GM19455 (cell line): ENCODE measurements around the gene ARL4D.
"Not testable (repeated sequence)": the region's sequence is repeated elsewhere in the genome, so short reads cannot be mapped to it uniquely, and the experiment has no call there.

Source experiments
- ATAC-seq: cut with Tn5 transposase; IDR thresholded peaks from one replicate; pipeline ENCODE4 v1.9.1; 2021; ENCODE audit not compliant: unreplicated experiment

Gene ARL4D, protein sequence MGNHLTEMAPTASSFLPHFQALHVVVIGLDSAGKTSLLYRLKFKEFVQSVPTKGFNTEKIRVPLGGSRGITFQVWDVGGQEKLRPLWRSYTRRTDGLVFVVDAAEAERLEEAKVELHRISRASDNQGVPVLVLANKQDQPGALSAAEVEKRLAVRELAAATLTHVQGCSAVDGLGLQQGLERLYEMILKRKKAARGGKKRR

DNA sequence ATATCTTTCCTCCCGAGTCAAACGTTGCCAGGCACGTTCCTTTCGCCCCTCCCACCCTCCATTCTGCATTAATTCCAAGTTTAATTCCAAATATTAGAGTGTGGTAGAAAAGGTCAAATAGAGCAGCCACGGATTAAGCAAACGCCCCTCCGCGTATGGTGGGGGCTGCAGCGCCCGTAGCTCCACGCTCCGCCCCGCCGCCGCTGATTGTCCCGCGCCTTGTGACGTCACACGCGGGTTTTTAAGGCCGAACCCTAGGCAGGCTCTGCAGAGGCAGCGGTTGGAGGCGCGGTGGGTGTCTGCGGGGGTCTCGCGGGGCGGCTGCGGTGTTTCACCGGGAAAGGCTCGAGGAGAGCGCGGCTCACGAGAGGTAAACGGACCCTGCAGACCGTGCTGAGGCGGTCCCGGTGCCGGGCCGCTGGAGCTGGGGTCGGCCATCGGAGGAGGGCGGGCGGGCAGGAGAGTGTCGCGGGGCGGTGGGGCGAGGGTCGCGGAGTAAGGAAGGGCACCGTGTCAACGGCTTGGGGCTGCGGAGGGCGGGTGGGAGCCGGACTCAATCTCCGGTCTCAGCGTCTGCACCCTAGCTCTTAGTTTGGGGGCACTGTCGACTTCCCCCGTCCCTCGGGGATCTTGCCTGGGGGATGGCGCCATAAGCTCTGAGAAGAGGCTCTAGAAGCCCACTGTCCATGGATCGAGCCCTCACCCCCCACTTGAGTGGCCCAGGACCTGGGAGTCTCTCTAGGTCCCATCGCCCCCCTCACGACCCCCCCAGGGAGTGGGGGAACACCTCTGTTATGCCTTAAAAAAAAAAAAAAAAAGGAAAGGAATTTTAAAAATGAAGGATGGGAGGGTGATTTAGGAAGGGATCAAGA, at the start of gene ARL4D:
ARL4D (plus strand) TSS at position 270 of the 872 bp plus-strand sequence. CDS start 740 bp downstream, outside the sequence.
- no peak for ATAC-seq

DNA sequence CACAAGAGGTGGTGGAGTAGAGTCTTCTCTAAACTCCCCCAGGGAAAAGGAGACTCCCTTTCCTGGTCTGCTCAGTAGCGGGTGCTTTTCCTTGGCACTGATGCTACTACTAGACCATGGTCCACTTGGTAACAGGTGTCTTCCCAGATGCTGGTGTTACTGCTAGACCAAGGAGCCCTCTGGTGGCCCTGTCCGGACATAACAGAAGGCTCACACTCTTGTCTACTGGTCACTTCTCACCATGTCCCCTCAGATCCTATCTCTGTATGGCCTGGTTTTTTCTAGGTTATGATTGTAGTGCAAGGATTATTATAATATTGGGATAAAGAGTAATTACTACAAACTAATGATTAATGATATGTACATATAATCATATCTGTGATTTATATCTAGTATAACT, 49.7 kb upstream of the ARL4D start:
- no peak for ATAC-seq

DNA sequence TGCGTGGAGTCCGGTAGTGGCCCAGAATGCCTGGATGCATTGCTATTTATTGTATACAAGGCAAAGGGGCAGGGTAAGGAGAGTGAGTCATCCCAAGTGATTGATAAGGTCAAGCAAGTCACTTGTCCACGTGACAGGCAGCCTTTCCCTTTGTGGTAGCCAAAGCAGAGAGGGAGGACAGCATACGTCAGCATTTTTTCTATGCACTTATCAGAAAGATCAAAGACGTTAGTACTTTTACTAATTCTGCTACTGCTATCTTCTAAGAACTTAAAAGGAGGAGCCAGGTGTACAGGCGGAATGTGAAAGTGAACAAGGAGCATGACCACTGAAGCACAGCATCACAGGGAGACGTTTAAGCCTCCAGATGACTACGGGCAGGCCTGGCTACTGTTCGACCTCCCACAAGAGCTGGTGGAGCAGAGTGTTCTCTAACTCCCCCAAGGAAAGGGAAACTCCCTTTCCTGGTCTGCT, 47.9 kb upstream of the ARL4D start:
- ATAC-seq: no peak

DNA sequence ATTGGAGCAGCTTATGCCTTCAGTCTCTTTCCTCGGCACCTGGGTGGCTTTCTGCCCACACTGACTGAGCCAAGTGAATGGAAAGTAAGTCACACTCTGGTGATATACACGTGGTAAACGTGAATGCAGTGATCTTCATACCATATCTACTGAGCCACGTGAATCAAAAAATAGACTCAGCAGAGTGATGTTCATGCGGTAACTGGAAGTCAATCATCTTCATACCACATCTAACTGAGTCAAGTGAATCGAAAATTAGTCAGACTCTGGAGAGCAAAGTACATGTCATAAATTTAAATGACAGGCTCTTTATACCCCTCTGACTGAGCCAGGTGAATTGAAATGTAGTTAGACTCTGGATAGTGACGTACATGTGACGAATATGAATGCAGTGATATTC, 47.1 kb upstream of the ARL4D start:
- no peak for ATAC-seq

DNA sequence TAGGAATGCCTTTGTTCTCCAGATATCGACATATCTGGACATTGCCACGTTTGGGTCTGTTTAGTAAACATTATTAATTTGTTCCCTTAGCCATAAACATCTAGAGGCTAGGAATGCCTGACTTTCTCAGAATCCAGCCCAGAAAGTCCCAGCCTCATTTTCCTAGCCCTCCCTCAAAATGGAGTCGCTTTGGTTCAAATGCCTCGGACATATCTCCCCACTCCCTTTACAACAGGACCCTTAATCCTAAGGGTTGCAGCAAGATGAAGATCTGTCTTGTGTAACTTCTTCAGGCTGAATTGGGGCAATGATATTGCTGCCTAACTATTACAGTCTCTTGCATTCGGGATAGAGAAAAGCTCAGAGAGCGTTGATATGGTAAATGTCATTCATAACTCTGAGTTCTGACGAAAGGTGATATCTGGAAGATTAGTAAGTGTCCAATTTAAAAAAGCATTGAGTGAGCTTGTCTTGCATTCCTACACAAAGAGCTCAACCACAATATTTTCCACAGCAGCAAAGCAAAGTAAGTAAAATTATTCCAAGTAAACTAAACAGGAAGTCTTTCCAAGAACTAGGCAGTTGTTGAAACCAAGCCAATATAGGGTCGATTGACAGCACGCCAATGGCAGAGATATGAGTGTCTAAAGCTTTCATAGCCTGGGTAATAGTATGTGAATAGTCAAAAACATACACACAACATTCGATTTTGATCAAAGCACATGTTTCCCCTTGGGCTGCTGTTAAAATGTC, 46.0 kb upstream of the ARL4D start:
- ATAC-seq: no peak

DNA sequence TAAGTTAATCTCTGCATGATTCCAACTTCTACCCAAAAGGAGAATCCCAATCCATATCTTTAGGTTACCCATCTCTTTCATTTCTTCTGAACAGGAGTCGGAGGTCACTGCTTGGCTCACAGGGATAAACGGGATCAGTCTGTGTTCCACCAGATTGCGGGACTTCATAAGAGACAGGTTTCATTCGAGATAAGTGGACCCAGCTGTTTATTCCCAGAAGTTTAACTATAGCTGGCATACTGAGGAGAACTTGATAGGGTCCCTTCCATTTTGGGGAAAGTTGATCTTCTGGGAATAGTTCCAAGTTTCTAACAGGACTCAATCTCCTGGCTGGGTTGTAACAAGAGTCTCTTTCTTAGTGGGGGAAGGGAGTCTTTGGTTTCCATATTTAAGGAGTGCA, 45.4 kb upstream of the ARL4D start:
- no peak for ATAC-seq

DNA sequence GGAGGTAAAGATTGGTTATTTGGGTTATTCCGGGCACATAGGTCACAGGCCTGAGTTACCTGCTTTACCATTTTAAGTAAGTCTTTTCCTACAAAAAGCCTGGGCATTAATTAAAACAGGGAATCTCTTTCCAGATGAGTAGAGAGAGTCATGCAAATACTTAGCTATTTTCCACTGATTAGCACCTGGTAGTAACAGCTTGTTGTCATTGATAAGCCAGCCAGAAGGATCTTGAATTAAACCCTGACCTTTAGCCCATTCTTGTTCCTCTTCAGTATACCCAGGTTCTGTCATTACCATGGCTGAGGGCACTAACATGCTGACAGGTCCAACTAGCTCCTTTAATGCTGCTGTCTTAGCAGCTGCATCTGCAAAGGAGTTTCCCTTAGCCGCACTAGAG, 44.4 kb upstream of the ARL4D start:
- no peak for ATAC-seq

DNA sequence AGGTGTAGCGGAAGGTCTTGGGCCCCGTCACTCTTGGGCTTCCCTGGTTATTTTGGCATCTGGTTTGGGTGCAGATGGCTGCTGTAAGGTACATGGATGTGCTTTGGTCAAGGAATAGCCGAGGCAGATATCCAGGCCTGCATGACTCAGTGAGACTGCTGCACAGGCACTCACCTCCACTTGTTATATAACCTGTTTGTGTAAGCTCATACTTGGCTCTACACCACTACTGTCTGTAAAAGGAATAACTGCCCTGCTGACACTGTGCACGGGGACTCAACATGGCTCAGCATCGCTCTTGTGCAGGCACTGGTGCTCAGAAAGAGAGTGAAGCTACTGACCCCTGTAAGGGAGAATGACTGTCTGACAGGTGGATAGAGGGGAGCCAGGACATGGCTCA, 42.3 kb upstream of the ARL4D start:
- ATAC-seq: no peak

DNA sequence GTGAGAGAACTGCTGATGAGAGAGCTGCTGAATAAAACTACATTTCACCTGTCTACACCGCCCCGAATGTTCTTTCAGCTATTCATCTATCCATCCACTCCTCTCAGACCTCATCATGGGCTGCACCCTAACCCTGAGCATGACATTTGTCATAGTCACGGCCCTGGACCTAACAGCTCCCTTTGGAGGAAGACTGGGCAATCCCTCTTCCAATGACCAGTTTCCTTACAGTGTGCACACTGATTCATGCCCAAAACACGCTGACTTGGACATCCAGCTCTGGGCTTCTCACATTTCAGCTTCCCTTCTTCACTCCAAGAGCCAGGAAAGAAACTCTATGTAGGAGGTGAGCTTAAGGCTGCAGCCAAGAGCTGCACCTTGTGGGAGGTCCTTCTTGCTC, 41.8 kb upstream of the ARL4D start:
- ATAC-seq: no peak

DNA sequence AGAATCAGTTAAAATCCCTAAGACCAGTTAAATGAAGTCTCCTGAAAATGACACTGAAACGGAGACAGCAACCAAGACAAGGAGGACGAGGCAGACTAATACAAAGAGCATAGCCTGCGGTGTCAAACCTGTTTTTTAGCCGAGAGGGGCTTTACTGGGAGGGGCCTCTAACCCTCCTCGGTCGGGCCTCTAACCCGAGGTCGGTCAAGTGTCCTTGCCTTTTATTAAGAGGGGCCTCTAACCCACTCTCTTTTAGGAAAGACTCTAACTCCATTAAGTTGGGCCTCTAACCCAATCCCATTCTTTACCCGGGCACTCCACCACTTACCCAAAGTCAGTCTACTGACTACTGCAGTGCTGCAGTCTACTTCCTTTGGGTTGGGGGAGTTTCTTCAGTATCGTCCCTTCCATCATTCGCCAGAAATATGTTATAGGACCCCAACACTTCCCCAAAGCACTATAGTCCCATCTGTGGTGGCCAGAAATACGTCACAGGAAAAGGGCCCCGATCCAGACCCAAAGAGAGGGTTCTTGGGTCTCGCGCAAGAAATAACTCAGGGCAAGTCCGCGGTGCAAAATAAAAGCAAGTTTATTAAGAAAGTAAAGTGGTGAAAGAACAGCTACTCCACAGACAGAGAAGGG, 39.2 kb upstream of the ARL4D start:
- no peak for ATAC-seq

DNA sequence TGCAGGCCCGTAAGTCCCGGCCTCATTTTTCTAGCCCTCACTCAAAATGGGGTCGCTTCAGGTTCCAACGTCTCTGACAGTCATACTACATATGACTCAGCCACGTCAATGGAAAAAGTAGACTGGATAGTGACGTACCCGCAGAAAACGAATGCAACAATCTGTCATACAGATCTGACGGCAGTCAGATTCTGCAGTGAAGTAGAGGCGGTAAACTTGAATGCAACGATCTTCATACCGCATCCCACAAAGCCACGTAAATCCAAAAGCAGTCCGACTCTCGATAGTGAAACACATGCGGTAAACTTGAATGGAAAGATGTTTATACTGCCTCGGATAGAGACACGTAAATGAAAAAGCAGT, 38.4 kb upstream of the ARL4D start:
- ATAC-seq: no peak

DNA sequence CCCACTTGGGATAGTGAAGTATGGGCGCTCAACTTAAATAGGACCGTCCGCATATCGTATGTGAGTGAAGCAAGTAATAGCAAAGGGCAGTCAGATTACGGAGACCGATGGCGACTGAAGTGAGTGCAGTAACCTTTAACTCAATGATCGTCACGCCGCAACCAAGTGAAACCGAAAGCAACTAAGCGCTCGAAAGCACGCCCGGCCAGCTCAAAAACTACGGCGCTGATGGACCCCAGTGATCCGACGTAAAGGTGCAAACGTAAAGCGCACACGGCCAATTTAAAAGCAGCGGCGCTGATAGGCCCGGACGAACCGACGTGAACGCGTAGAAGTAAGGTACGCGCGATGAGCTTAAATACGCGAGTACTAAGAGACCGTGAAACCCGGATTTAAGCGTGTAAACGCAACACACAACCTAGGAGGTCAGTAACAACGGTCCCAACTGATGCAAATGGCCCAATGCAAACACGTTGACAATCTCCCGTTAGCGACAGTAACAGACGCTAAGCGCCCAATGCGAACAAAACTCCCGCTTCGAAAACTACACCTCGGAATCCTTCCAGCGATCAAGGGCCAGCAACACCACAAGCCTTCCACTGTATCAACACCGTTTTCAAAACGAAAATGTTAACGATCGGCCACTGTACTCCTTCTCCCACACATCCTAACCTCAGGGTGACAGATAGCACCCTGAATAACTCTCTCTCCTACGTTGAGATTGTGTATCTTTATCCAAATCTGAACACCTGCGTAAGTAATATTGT, 37.9 kb upstream of the ARL4D start:
- peak; percentile 74 for ATAC-seq

DNA sequence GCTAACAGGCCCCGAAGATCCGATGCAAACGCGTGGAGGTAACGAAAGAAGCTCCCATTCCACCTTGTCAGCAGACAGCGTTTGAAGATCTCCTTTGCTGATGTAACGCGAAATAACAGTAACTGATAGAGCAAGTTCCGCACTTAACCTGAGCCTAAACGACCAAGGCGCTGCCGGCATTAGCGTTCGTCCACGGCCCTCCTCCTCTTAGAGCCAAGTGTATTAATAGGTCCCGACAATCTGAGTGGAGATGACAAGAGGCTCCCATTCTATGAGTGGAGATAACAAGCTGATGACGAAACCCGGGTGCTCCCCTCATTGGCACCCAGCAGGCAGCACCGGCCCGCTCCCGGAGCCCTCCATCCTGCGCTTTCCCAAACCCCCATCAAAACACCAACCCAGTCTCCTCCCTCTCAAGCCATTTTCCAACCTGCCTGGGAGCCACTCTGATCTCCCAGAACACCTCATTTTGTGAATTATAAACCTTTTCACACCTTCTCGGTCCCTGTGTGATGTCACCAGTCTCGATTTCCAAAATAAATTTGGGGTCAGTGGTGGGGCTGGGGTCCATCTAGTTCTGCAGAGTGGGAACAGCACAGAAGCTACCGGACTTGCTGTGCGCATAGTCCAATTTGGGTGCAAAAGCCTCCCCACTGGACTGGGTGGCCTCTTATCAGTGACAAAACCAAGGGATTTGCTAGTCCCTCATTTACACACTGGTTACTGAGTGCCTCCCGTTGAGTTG, 35.4 kb upstream of the ARL4D start:
- no peak for ATAC-seq

DNA sequence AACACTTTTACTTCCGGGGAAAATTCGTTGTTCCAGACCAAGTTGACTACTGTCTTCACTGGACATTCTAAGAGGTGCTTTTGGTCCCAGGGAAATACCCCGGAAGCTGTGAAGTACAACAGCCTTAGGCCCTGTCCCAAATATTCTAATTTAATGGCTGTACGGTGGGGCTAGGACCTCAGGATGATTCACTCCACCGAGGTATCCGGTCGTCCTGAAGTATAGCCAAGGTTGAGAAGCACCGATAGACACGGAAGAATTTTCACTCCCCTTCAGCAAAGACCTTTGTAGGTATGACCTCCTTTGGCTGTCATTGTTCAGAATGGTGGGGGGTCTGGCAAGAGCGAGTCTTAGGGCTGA, 34.9 kb upstream of the ARL4D start:
- no peak for ATAC-seq

DNA sequence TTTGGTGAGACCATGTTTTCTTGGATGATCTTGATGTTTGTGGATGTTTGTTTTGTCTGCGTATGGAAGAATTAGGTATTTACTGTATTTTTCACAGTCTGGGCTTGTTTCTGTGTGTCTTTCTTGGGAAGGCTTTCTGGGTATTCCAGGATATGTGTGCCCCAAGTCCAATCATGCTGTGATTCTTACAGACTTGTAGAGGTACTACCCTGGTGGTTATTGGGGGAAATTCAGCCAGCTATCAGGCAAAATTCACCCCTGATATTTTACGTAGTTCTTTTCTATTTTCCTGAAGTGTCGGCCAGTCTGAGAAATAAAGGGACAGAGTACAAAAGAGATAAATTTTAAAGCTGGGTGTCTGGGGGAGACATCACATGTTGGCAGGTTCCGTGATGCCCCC, 33.4 kb upstream of the ARL4D start:
- ATAC-seq: no peak

DNA sequence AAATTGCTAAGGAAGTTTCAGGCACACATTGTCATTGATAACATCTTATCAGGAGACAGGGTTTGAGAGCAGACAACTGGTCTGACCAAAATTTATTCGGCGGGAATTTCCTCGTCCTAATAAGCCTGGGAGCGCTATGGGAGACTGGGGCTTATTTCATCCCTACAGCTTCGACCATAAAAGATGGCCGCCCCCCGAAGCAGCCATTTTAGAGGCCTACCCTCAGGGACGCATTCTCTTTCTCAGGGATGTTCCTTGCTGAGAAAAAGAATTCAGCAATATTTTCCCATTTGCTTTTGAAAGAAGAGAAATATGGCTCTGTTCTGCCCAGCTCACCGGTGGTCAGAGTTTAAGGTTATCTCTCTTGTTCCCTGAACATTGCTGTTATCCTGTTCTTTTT, 32.9 kb upstream of the ARL4D start:
- ATAC-seq: not testable (repeated sequence)

DNA sequence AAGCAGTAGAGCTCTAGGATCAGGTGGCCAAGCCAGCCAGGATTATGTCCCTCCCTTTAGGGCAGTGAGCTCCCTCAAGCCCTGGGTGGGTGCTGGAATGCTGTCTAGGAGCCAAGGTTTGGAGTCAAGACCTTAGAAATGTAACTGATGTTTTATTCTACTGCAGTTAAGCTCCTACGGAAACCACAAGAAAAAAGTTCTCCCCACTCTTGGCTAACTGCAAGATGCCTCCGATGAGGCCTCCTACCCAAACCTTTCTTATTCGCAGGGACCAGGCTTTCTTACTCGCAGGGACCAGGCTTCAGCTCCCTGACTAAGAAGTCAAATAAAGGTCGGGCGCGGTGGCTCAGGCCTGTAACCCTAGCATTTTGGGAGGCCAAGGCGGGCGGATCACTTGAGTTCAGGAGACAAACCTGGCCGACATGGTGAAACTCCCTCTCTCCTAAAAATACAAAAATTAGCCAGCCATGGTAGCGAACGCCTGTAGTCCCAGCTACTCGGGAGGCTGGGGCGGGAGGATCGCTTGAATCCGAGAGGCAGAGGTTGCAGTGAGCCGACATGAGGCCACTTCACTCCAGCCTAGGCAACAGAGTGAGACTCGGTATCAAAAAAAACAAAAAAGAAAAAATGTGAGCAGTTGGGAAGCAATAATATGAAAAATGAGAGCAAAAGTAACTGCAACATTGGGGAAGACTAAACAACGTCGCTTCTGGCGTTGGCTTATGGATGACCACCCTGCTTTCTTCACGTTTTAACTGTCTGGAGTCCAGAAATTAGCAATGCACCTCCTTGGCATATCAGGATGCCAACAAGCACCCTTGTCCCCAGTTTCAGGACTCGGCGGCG, 31.7 kb upstream of the ARL4D start:
- ATAC-seq: no peak

DNA sequence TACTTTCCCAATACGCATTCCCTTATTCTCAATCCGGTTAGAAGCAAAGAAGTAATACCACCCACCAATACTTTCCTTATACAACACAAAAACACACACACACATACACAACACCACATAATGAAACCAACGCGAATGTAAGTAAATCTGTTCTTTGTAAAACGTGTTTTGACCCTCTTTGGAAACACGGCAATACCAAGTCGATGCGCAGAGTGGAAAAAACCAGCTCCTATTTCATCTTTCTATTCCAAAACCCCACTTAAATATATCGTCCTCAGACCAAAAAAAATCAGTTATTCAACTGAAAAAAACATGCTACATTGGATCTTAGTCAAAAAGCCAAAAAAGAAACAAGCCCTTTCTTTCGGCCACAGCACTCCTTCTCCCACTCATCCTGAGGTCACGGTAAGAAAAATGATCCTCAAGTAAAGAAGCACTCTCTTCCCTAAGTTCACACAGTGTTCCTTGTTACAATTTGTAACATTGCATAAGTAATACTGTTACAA, 31.0 kb upstream of the ARL4D start:
- ATAC-seq: peak; percentile 28
